Esophagus (tissue), 2 donors: ENCODE data around the gene MSL2. TPM values are rescaled to one million over a fixed set of nuclear protein-coding genes. Genes with fewer than 3 reads are reported as not detected.
"Not testable (repeated sequence)": the region's sequence is repeated elsewhere in the genome, so short reads cannot be mapped to it uniquely, and the experiment has no call there.

Experiments
- H3K27ac ChIP-seq, 2 donors: one replicate each; pipeline ENCODE4 v1.5.1; 2013; ENCODE audit warnings: low read depth in 2 of 2, mild to moderate bottlenecking in 2 of 2, inconsistent platforms in 1 of 2, low read length in 1 of 2, moderate library complexity in 1 of 2
- H3K27me3 ChIP-seq, 2 donors: one replicate each; pipeline ENCODE4 v1.6.1; 2013; ENCODE audit warnings: low read length in 2 of 2, control low read depth in 1 of 2, mild to moderate bottlenecking in 1 of 2; ENCODE audit not compliant: insufficient read depth in 2 of 2, control insufficient read depth in 1 of 2
- H3K36me3 ChIP-seq, 2 donors: one replicate each; pipeline ENCODE4 v1.6.1; 2013; ENCODE audit warnings: low read length in 1 of 2; ENCODE audit not compliant: control insufficient read depth in 2 of 2, insufficient read depth in 2 of 2
- H3K4me1 ChIP-seq, 2 donors: one replicate each; pipeline ENCODE4 v1.6.1; 2013; ENCODE audit warnings: low read length in 1 of 2; ENCODE audit not compliant: control insufficient read depth in 2 of 2, insufficient read depth in 2 of 2
- H3K4me3 ChIP-seq, 2 donors: one replicate each; pipeline ENCODE4 v1.5.1; 2013; ENCODE audit warnings: low read length in 2 of 2, mild to moderate bottlenecking in 2 of 2, low read depth in 1 of 2, moderate library complexity in 1 of 2
- H3K9me3 ChIP-seq, 2 donors: one replicate each; pipeline ENCODE4 v1.6.1; 2013; ENCODE audit warnings: mild to moderate bottlenecking in 2 of 2, low read depth in 1 of 2, low read length in 1 of 2, moderate library complexity in 1 of 2; ENCODE audit not compliant: control insufficient read depth in 2 of 2, insufficient read depth in 1 of 2
- WGBS, 2 donors: extraction: QIAGEN DNeasy Blood & Tissue Kit; methylation state at CpG; one replicate each; pipeline ENCODE4 v1.1.7; 2013; 5-methylcytosine and 5-hydroxymethylcytosine counted together
- polyA plus RNA-seq, 2 donors: library from polyadenylated mRNA; stranded (reverse); fragments of 200-250 nt; gene quantifications; one replicate each; pipeline ENCODE4 v1.2.3, GENCODE V29; 2013
- donor health status: healthy with polysubstance abuse.
- donor health status: Bipolar disorder and iron deficiency.

The MSL2 gene
- polyA plus RNA-seq, 2 donors, result 3.1 to 4.7 TPM

DNA sequence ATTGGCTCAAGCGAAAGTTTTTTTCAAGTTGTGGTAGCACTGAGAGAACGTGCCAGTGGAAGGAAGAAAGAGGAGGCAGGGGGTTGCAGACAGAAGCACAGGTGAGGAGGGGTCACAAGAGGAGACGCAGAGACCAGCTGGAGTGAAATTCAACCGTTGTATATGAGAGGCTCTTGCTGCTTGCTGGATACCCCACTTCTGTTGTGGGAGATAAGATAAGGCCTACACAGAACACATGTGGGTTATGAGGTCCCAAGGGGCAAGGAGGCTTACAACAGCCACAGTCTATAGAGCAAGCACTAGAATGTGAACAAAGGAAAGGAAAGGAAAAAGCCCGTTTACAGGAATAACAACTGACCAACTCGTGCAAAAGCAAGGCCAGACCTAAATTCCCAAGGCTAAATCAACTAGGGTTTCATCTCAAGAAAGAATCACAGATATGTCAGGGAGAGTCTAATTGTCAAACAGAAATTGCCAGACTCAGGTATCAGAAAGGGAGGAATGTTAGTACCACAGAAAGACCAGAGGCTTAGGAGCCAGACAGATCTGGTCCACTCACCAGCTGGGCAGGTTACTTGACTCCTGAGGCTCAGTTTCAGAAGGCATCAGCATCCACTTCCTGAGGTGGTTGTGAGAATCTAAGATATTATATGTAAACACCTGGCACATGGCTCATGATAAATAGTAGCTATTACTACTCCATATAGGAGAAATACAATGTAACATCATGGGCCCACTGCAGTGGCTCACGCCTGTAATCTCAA, 60.9 kb downstream of the MSL2 start:
- H3K4me1 ChIP-seq, result no peaks in the 10 kb centered on the region

DNA sequence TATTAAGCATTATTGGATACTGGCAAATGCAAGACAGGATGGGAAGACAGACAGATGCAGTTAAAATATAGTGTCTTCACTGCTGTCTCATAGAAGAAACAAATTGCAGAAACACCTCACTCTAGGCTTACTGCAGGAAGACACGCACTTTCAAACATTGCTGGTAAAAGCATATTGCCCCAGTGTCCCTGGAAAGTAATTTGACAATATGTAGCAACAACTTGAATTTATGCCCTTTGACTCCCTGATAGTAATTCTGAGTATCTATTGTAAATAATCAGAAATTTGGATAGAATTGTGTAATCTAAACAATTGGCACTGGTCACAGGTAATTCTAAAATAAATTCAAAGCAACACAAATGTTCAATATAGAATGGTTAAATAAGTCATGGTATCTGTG, 62.0 kb downstream of the MSL2 start:
- no peaks in the 10 kb centered on the region for H3K4me1 ChIP-seq
- H3K36me3 ChIP-seq, result no peaks in the 10 kb centered on the region
- H3K4me3 ChIP-seq, result no peak overlapping the region
- 92 to 96% methylated on average over 1 of the region's 1 CpG for WGBS, 2 donors
- no peaks in the 10 kb centered on the region for H3K9me3 ChIP-seq
- no peak overlapping the region for H3K27ac ChIP-seq
- H3K27me3 ChIP-seq, result no peaks in the 10 kb centered on the region

More for the DNA sequence above, 60.9 kb downstream of the MSL2 start:
- Histone ChIP-seq H3K27ac (no peak overlapping the region), H3K27me3 (no peaks in the 10 kb centered on the region), H3K36me3 (no peaks in the 10 kb centered on the region), H3K4me3 (no peak overlapping the region), H3K9me3 (no peaks in the 10 kb centered on the region)
- WGBS, 2 donors, result 73 to 77% methylated on average over 7 of the region's 7 CpGs

GRCh38 chr3:136131647-136132046, 64.5 kb downstream of the MSL2 start:
- not testable (repeated sequence) for H3K4me3 ChIP-seq, H3K9me3 ChIP-seq, H3K36me3 ChIP-seq, H3K27me3 ChIP-seq, H3K27ac ChIP-seq, H3K4me1 ChIP-seq
- WGBS, 2 donors, result 96 to 99% methylated on average over 3 of the region's 3 CpGs

GRCh38 chr3:136122006-136122405, 74.1 kb downstream of the MSL2 start:
- no peaks in the 10 kb centered on the region for H3K4me1 ChIP-seq
- H3K9me3 ChIP-seq, result no peaks in the 10 kb centered on the region
- WGBS, 2 donors, result 85 to 88% methylated on average over 4 of the region's 4 CpGs
- no peaks in the 10 kb centered on the region for H3K36me3 ChIP-seq
- H3K27ac ChIP-seq, result no peak overlapping the region
- no peaks in the 10 kb centered on the region for H3K27me3 ChIP-seq
- H3K4me3 ChIP-seq, result no peak overlapping the region

- WGBS, 2 donors, result 96 to 97% methylated on average over 8 of the region's 8 CpGs
- Histone ChIP-seq H3K27me3 (no peaks in the 10 kb centered on the region), H3K9me3 (no peaks in the 10 kb centered on the region), H3K36me3 (no peaks in the 10 kb centered on the region), H3K4me3 (no peak overlapping the region), H3K27ac (no peak overlapping the region), H3K4me1 (no peaks in the 10 kb centered on the region)
Observed at GRCh38 chr3:136120373-136121348, 75.5 kb downstream of the MSL2 start.

GRCh38 chr3:136119783-136120182, 76.4 kb downstream of the MSL2 start:
- H3K4me1 ChIP-seq, H3K36me3 ChIP-seq, H3K27me3 ChIP-seq, H3K27ac ChIP-seq, H3K9me3 ChIP-seq, H3K4me3 ChIP-seq: not testable (repeated sequence)
- 92 to 95% methylated on average over 5 of the region's 5 CpGs for WGBS, 2 donors

DNA sequence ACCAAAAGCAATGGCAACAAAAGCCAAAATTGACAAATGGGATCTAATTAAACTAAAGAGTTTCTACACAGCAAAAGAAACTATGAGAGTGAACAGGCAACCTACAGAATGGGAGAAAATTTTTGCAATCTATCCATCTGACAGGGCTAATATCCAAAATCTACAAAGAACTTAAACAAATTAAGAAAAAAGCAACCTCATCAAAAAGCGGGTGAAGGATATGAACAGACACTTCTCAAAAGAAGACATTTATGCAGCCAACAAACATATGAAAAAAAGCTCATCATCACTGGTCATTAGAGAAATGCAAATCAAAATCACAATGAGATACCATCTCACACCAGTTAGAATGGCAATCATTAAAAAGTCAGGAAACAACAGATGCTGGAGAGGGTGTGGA, 76.8 kb downstream of the MSL2 start:
- WGBS, 2 donors, result 96 to 100% methylated on average over 1 of the region's 1 CpG

GRCh38 chr3:136114421-136114820, 81.7 kb downstream of the MSL2 start:
- Histone ChIP-seq H3K36me3 (no peaks in the 10 kb centered on the region), H3K4me1 (no peaks in the 10 kb centered on the region), H3K9me3 (peaks cover 0 to 3% of the 10 kb centered on the region in 2 donors), H3K27ac (no peak overlapping the region), H3K27me3 (no peaks in the 10 kb centered on the region), H3K4me3 (no peak overlapping the region)
- WGBS, 2 donors, result 94 to 98% methylated on average over 2 of the region's 2 CpGs

More for the DNA sequence above, 76.8 kb downstream of the MSL2 start:
- not testable (repeated sequence) for H3K36me3 ChIP-seq, H3K4me1 ChIP-seq, H3K27ac ChIP-seq, H3K27me3 ChIP-seq, H3K9me3 ChIP-seq, H3K4me3 ChIP-seq

DNA sequence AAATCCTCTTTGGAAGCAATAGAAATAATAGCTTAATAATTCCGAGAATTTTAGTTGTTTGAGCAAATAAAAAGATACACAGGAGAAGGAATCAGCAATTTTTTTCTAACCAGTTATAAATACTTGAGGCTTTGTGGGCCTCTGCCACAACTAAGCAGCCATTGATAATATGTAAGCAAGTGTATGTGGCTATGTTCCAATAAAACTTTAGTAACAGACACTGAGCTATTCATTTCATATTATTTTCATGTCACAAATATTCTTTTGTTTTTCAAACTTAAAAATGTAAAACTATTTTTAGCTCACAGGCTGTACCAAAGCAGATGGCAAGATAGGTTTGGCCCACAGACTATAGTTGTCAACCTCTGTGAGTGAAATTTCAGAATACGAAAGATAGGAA, 85.7 kb downstream of the MSL2 start:
- no peaks in the 10 kb centered on the region for H3K4me1 ChIP-seq
- H3K27me3 ChIP-seq, result no peaks in the 10 kb centered on the region
- no peaks in the 10 kb centered on the region for H3K36me3 ChIP-seq
- no peak overlapping the region for H3K27ac ChIP-seq
- peaks cover 0 to 3% of the 10 kb centered on the region in 2 donors for H3K9me3 ChIP-seq
- H3K4me3 ChIP-seq, result no peak overlapping the region
- 94 to 96% methylated on average over 2 of the region's 2 CpGs for WGBS, 2 donors
